Cerebellar nuclear complex (tissue), 1 donor: ENCODE data around the gene CFAP46.

Experiments used
- DNase-seq, 2 experiments: peaks; one replicate each; lab custom pipeline; 2025; lab: John Stamatoyannopoulos, UW

CFAP46 gene

GRCh38 chr10:132788831-132789219 lies 153.5 kb downstream of the CFAP46 start:
- no peak for DNase-seq

DNA sequence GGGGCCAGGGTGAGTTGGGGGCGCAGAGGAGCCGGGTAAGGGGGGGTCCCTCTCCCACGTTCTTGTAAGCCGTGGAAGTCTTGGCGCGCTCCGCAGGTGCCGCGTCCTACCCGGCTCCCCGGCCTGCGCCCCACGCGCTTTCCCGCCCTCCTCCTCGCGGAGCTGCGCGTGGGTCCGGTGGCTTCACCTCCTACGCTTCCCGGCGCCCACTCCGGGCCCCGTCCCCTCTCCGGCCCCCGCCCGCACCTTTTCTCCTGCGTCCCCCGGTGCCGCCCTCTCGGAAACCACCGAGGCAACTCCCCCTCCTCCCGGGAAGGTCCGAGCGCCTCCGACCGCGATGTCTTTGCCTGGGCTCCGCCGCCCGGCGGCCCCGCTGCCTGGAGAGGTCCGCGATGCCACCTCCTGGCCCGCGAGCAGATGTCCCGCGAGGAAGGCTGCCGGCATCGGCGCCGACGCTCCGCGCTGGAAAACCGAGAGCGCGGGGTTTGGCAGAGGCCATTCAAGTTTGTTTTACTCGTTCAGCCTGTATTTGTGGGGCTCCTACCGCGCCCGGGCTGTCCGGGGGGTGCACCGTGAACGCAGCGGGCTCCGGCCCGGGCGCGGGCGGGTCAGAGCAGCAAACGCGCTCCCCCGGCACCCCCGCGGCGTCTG lies 154.1 kb downstream of the CFAP46 start:
- no peak for DNase-seq

- DNase-seq: no peak
Measured at GRCh38 chr10:132787495-132788179, 154.7 kb downstream of the CFAP46 start.

- no peak for DNase-seq
Measured at GRCh38 chr10:132786884-132787494, 155.4 kb downstream of the CFAP46 start.

DNA sequence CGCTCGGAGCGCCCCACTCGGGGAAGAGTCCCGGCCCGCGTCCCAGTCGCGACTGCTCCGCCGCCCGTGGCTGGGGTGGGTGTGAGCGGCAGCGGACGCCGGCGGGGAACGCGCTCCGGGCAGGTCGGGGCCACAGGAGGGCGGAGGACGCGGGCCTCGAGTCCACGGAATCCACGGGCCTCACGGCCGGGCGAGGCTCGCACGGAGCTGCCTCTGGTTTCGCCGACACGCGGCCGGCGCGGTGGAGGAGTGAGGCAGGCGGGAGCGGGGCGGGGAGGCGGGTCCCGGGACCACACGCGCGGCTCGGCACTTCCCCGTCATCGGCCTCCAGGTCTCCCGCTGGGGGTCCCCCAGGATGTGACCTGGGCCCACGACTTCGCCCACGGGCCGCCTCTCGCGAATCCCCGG lies 155.9 kb downstream of the CFAP46 start:
- DNase-seq: no peak

- no peak for DNase-seq
Measured at GRCh38 chr10:132785723-132786475, 156.5 kb downstream of the CFAP46 start, which contains the start of gene NKX6-2. TSS of gene NKX6-2 (minus strand) at chr10:132786147. CDS start at chr10:132785948, 199 bp downstream.

DNA sequence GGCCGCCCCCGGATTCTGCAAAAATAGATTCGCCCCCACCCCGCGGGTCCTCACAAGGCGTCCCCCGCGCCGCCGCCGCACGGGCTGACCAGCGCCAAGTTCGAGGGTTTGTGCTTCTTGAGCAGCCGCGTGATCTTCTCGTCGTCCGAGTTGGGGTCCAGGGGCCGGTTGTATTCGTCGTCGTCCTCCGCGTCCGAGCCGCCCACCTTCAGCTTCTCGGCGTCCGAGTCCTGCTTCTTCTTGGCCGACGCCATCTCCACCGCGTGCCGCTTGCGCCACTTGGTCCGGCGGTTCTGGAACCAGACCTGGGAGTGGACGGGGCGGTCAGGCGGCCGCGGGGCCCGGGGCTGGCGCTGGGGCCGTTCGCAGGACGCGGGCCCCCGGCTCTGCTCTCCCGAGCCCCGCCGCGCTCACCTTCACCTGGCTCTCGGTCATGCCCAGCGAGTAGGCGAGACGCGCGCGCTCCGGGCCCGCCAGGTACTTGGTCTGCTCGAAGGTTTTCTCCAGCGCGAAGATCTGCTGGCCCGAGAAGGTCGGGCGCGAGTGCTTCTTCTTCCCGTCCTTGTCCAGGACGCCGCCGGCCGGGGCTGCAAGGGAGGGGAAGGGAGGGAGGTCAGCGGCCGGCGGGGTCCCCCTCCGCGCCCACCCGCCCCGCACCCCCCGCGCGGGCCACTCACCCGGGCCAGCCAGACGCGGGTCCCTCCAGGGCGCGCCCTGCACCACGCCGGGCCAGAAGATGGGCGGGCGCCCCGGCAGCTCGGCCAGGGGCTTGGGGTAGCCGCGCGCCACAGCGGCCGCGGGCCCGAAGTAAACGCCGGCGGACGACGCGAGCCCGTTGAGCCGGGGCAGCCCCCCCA lies 157.3 kb downstream of the CFAP46 start:
- no peak for DNase-seq

DNA sequence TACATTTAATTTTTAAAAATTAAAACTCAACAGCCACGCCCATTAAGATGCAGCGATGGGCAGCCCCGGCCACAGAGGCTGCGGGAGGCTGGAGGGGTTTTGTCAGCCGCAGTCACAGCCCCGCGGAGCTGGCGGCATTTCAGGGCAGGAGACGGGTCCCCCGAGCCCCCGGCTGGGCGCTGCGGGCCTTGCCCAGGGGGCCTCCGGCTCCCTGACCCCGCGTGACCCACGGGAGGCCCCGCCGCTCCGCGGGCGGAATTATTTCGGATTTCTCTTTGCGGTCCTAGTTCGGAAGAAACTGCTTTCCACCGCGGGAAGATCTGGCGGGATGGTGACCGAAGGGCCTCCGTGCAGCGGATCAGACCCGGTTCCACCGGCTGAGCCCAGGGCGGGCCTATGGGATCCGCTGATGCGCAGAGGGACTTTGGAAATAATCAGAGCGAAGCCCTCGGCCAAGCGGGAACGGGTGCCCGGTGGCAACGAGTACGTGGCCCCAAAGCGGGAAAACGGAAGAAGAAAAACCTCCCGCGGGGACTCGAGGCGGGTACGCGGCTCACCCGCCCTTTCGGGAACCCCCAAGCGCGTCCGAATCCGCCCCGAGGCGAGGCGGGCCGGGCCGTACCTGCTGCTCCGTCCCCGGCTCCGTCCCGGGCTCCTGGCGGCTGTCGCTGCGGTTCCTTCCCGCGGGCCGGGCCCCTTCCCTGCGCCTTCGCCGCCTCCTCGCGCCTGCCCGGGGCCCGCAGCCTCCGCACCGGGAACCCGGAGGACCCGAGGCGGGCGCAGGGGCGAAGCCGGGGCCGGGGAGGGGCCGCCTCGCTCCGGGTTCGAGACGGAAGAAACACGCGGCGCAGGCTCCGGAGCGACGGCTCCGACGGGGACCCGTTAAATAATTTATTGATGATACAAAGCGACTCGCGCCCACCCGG lies 158.2 kb downstream of the CFAP46 start:
- DNase-seq: no peak

- DNase-seq: no peak
Measured at GRCh38 chr10:132783165-132783939, 159.0 kb downstream of the CFAP46 start.

- no peak for DNase-seq
Measured at GRCh38 chr10:132781556-132781955, 160.8 kb downstream of the CFAP46 start.

DNA sequence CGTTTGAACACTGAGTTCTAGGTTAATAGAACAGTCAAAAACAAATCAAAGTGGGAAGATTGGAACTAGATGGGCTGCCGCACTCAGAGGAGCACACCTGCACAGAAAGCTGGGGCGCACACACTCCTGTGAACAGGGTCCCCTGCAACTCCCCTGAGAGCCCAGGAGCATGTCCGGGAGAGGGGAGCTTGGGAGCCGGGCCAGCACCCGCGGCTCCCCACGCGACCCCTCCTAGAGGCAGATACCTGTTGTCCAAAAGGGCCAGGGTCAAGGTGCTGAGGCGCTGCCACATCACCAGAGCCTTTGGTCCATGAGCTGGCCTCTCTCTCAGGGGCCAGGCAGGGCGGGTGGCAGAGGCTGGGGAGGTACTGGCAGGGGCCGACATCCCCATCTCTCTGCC lies 162.0 kb downstream of the CFAP46 start:
- no peak for DNase-seq

DNA sequence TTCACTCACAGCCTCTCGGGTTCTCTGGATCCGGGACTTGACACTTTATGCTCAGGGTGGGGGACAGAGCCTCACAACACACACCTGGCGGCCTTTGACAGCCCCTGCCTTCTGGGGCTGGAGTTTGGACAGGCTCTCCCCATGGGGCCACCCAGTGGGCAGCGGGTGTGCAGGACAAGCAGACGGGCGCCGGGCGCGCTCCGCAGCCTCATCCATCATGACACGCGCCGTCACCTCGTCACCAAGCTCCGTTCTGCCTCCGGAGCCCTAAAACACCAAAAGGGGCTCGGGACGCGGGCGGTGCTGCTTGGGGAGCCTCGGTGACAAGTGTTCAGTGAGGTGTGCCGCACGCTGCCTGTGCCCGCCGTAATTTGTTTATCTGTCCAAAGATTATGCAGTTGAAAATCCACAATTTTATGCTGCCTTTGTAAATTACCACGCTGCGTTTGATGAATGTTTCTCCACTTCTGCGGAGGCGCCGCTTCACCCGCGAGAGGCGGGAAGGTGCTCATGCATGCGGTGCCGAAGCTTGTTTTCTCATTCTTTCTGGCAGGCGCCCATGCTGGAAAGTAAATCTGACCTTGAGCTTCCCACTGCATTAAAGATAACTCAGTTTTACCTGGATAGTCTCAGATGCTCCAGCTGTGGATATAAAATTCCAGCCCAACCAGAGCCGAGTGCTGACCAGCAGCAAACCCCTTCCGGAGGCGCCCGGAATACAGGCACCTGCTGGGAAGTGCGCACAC lies 162.6 kb downstream of the CFAP46 start:
- no peak for DNase-seq

GRCh38 chr10:132777441-132777840 lies 164.9 kb downstream of the CFAP46 start:
- no peak for DNase-seq

- DNase-seq: no peak
Measured at GRCh38 chr10:132776821-132777220, 165.5 kb downstream of the CFAP46 start.

DNA sequence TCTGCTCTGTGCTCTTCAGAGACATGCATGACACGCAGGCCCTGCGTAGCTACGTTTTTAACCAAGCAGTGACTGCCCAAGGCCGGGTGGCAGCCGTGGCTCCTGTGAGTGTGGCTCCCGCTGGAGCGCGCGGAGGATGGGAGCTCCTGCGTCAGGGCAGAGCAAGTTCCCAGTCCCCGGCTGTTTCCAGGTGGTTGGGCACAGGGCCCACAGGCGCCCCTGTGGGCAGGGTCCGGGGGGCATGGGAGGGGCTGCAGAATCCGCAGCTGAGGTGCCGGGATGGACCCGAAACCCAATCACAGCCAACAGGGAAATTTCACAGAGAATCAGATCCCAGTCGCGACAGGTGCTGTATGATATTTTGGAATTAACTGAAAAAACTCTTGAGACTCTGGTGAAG lies 166.2 kb downstream of the CFAP46 start:
- no peak for DNase-seq

- DNase-seq: no peak
Measured at GRCh38 chr10:132774902-132775863, 167.2 kb downstream of the CFAP46 start.

DNA sequence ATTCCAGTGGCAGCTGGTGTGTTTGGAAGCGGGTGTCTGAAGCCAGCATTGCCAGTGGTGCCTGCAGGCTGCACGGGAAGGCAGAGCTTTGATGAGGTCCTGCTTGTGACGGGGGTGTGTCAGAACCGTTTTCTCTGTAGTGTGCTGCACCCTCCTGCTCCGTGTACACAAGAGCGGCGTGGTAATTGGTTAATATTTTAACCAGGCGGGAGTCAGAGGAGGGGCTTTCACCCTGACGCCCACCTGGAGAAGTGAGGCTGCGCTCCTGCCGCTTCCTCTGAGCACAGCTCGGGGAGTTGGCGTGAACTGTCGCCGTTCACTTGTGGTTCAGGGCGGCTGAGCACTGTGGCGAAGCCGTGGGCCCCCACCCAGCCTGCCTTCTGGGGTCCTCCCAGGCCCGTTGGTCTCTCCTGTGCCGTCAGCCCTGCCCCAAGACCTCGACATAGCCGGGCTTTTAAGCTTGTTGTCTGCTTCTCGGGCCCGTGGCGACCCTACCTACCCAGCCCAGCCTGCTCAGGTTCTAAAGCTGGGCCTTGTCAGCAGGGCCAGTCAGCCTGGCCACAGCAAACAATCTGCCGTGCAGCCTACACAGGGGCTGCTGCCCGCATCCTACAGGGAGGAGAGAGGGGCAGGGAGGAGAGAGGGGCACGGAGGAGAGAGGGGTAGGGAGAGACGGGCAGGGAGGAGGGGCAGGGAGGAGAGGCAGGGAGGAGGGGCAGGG lies 168.0 kb downstream of the CFAP46 start:
- DNase-seq: no peak
